ENCODE results near the gene DBP.

DNA sequence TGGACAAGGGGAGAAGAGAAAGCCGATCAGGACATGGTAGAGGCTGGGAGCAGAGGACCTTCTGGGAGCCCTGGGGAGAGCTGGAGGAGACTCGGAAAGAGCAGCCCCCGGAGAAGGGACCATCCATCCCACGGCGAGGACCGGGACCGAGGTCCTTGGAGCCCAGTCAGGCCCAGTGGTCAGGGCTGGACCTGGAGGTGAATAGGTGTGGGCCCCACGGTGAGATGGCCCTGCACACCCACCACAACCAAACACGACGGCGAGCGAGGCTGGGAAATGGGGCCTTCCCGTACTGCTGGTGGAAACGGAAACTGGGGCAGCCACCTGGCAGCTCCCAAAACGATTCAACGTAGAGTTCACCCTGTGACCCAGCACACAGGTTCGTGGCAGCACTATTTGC is 39.3 kb upstream of the DBP start:
- TF ChIP-seq POLR2AphosphoS5 (IDR thresholded peaks at IDR 0.05; ENCODE audit: low read depth, low read length) (no peak), SIN3A (IDR thresholded peaks at IDR 0.05; ENCODE audit: borderline replicate concordance, insufficient read depth, low read length) (no peak)
- TF ChIP-seq, protein P1, sequence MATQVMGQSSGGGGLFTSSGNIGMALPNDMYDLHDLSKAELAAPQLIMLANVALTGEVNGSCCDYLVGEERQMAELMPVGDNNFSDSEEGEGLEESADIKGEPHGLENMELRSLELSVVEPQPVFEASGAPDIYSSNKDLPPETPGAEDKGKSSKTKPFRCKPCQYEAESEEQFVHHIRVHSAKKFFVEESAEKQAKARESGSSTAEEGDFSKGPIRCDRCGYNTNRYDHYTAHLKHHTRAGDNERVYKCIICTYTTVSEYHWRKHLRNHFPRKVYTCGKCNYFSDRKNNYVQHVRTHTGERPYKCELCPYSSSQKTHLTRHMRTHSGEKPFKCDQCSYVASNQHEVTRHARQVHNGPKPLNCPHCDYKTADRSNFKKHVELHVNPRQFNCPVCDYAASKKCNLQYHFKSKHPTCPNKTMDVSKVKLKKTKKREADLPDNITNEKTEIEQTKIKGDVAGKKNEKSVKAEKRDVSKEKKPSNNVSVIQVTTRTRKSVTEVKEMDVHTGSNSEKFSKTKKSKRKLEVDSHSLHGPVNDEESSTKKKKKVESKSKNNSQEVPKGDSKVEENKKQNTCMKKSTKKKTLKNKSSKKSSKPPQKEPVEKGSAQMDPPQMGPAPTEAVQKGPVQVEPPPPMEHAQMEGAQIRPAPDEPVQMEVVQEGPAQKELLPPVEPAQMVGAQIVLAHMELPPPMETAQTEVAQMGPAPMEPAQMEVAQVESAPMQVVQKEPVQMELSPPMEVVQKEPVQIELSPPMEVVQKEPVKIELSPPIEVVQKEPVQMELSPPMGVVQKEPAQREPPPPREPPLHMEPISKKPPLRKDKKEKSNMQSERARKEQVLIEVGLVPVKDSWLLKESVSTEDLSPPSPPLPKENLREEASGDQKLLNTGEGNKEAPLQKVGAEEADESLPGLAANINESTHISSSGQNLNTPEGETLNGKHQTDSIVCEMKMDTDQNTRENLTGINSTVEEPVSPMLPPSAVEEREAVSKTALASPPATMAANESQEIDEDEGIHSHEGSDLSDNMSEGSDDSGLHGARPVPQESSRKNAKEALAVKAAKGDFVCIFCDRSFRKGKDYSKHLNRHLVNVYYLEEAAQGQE (IDR thresholded peaks at IDR 0.05; ENCODE audit: insufficient read depth in 1 of 2, low read depth in 2 of 2, low read length in 2 of 2): no peak
